HG03196 (cell line): Measurements from ENCODE around the gene ADAMTS10.
"Not testable (repeated sequence)": the region's sequence is repeated elsewhere in the genome, so short reads cannot be mapped to it uniquely, and the experiment has no call there.

ENCODE experiments used
- ATAC-seq: cut with Tn5 transposase; IDR thresholded peaks from one replicate; pipeline ENCODE4 v1.9.1; 2021; ENCODE audit not compliant: unreplicated experiment

ADAMTS10 gene

GRCh38 chr19:8610041-8610935 is at the start of gene ADAMTS10:
Gene ADAMTS10 (minus strand): TSS chr19:8610715. CDS start chr19:8605710, 5,005 bp downstream.
- ATAC-seq = no peak

GRCh38 chr19:8659905-8660304 is 49.4 kb upstream of the ADAMTS10 start:
- no peak for ATAC-seq

GRCh38 chr19:8657869-8658268 is 47.4 kb upstream of the ADAMTS10 start:
- ATAC-seq = no peak

- no peak for ATAC-seq
Observed at GRCh38 chr19:8655340-8655709, 44.8 kb upstream of the ADAMTS10 start.

- no peak for ATAC-seq
Observed at GRCh38 chr19:8654591-8655339, 44.2 kb upstream of the ADAMTS10 start.

GRCh38 chr19:8648240-8648639 is 37.7 kb upstream of the ADAMTS10 start:
- ATAC-seq = no peak

GRCh38 chr19:8643860-8644653 is 33.5 kb upstream of the ADAMTS10 start:
- ATAC-seq = no peak

- no peak for ATAC-seq
Observed at GRCh38 chr19:8642561-8642960, 32.0 kb upstream of the ADAMTS10 start.

GRCh38 chr19:8641908-8642547 is 31.5 kb upstream of the ADAMTS10 start:
- ATAC-seq = no peak

- no peak for ATAC-seq
Observed at GRCh38 chr19:8641221-8641907, 30.8 kb upstream of the ADAMTS10 start.

- ATAC-seq = no peak
Observed at GRCh38 chr19:8640402-8641004, 30.0 kb upstream of the ADAMTS10 start.

- ATAC-seq = no peak
Observed at GRCh38 chr19:8639821-8640401, 29.4 kb upstream of the ADAMTS10 start.

GRCh38 chr19:8638078-8638619 is 27.6 kb upstream of the ADAMTS10 start:
- no peak for ATAC-seq

- not testable (repeated sequence) for ATAC-seq
Observed at GRCh38 chr19:8637070-8637469, 26.6 kb upstream of the ADAMTS10 start.

GRCh38 chr19:8635422-8635821 is 24.9 kb upstream of the ADAMTS10 start:
- ATAC-seq = no peak

GRCh38 chr19:8631425-8631819 is 20.9 kb upstream of the ADAMTS10 start:
- ATAC-seq = no peak

- ATAC-seq = no peak
Observed at GRCh38 chr19:8630796-8631424, 20.4 kb upstream of the ADAMTS10 start.

- ATAC-seq = no peak
Observed at GRCh38 chr19:8629996-8630683, 19.6 kb upstream of the ADAMTS10 start, which contains the start of gene NFILZ. Gene NFILZ (plus strand): TSS chr19:8630633. CDS start chr19:8676766, 46,133 bp downstream.
